CD1c-positive myeloid dendritic cell (primary cell): ENCODE results near the gene AREL1.
"Not testable (repeated sequence)": the region's sequence is repeated elsewhere in the genome, so short reads cannot be mapped to it uniquely, and the experiment has no call there.

Source experiments
- DNase-seq: peaks from one replicate; pipeline ENCODE4 v3.0.0-alpha.2; 2016; ENCODE audit errors: extremely low spot score

The AREL1 gene, protein sequence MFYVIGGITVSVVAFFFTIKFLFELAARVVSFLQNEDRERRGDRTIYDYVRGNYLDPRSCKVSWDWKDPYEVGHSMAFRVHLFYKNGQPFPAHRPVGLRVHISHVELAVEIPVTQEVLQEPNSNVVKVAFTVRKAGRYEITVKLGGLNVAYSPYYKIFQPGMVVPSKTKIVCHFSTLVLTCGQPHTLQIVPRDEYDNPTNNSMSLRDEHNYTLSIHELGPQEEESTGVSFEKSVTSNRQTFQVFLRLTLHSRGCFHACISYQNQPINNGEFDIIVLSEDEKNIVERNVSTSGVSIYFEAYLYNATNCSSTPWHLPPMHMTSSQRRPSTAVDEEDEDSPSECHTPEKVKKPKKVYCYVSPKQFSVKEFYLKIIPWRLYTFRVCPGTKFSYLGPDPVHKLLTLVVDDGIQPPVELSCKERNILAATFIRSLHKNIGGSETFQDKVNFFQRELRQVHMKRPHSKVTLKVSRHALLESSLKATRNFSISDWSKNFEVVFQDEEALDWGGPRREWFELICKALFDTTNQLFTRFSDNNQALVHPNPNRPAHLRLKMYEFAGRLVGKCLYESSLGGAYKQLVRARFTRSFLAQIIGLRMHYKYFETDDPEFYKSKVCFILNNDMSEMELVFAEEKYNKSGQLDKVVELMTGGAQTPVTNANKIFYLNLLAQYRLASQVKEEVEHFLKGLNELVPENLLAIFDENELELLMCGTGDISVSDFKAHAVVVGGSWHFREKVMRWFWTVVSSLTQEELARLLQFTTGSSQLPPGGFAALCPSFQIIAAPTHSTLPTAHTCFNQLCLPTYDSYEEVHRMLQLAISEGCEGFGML

DNA sequence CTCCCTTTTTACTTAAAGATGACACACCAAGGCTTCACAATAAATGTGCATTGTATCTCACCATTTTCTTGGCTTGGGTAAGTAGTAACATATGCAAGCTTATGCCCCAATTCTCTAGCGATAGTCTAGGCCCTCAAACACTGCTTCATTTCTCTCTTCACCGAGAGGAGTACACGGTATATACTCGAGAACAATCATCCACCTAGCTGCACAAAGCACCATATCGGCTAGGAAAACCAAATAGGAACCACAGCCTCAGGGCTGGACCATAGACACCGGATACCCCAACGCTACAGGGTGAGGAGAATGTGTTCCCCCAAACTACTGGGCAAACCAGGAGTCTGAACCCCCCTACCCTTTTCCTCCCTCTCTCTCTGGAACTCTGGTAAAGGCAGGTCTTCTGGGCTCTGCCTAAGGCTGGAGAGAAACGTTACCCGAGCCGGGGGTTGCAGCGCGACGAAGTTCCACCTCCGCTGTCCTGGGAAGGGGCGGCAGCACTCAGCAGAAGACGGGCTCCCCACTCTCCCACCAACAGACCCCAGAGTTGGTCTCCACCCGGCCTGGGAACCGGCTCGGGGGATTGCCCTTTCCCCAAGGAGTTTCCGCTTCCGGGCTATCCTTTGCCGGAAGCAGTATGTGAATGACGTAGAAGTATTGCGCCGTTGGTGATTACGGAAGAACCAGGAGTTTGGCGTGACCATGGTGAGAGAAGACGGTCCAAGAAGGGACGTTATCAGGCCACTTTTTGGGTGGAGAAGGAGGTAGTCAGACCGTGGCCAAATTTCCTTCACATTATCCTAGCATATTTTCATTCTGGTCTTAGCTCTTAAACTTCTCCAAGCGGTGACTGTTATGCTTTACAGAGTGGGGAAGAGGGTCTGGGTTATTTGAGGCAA, at the start of gene AREL1, which contains the start of gene FCF1:
Gene AREL1, minus strand, starts transcription at position 582 of the 896 bp plus-strand sequence. CDS start 27,465 bp downstream, outside the sequence.
Gene FCF1, plus strand, starts transcription at position 646 of the 896 bp plus-strand sequence. Its CDS starts 54 bp downstream, at position 700.
- peak; percentile 96 for DNase-seq

GRCh38 chr14:74758505-74758904, 45.6 kb upstream of the AREL1 start:
- DNase-seq: not testable (repeated sequence)

DNA sequence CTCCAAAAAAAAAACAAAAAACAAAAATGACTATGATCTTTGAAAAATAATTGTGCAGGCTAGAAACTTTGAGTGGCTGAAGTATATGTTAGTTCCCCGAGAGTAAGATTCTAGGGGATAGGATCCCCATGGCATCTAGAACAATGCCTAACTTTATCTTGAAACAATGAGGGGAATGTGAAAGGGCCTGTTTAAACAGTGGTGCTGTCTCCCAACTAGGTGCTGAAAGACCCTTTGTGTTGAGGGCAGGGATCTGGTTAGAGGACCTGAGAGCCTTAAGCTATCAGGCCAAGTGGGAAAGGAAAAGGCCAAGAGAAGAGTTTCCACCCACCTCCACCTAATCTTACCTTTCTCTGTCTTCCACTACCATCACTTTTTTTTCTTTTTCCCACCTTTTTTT, 43.4 kb upstream of the AREL1 start:
- DNase-seq: no peak

DNA sequence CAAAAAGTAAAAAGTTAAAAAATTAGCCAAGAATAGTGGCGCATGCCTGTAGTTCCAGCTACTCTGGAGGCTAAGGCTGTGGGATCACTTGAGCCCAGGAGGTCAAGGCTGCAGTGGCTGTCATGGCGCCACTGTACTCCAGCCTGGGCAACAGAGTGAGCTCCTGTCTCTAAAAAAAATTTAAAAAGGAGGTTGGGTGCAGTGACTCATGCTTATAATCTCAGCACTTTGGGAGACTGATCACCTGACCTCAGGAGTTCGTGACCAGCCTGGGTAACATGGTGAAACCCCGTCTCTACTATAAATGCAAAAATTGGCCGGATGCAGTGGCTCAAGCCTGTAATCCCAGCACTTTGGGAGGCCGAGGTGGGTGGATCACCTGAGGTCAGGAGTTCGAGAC, 42.0 kb upstream of the AREL1 start:
- no peak for DNase-seq

DNA sequence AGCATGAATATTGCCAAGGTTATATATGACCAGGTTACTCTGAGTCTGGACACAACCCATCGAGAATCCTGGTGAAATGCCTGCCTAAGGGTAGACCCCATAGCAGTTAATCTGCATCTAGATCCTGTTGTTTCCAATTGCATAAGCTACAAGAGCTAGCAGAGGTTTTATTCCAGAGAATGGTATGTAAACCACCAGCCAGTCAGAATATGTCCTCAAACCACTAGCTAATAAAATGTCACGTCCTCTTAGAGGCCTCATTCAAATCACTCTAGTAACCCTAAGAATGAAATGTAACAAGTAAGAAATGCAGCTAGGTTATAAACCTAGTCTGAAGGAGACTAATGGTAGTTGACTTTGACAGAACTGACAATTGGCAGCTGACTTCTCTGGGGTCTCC, 41.3 kb upstream of the AREL1 start:
- no peak for DNase-seq

GRCh38 chr14:74747237-74747636, 34.4 kb upstream of the AREL1 start:
- DNase-seq: no peak

GRCh38 chr14:74739293-74740030, 26.6 kb upstream of the AREL1 start:
- no peak for DNase-seq

GRCh38 chr14:74737753-74738325, 25.0 kb upstream of the AREL1 start:
- no peak for DNase-seq

- DNase-seq: no peak
Measured at GRCh38 chr14:74735125-74735524, 22.2 kb upstream of the AREL1 start.

- DNase-seq: no peak
Measured at GRCh38 chr14:74733221-74733620, 20.3 kb upstream of the AREL1 start.

DNA sequence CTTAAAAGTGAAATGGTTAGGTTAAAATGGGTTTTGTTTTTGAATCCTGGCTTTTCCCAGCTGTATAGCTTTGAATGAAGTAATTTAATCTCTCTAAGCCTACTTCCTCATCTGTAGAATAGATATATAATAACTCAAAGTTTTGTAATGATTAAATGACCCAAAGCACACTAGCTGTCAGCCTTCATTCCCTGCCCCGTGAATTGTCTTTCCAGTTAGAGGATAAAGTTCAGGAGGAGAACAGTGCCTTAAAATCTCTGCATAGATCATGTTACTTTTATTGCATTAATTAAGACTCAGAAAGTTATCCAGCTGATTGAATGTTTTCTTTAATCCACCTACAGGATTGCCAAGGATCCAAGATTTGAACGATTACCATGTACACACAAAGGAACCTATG, 19.5 kb upstream of the AREL1 start:
- DNase-seq: no peak

DNA sequence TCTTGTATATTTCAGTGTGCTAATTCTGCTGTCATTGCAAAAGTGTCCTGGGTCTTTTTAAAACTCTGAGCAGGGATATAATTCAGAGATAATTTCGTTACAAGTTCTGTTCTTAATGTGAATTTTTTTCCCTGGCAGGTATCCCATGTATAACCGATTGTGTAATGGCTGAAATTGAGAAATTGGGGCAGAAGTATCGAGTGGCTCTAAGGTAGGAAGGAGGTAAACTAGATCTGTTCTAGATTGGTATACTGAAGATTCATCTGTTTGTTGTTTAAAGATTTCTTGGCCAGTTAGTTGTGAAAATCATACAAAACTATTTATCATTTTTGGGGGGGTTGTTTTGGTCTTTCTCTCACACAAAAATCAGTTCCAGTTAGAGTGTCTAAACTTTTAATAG, 10.3 kb upstream of the AREL1 start:
- no peak for DNase-seq

- no peak for DNase-seq
Measured at GRCh38 chr14:74720526-74720925, 7.6 kb upstream of the AREL1 start.

DNA sequence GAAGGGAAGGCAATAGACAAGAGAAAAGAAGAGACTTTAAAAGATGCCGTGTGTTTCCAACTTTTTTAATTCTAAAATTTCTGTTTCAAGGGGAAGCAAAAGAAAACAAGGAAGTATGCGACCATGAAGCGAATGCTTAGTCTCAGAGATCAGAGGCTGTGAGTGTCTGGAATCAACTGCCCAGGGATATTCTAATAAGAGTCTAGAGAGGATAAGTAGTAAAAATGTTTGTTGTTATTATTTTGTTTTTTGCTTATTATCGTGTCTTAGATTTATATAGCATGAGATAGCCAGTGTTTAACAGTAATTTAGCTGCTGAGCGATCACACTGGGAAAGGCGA, 485 bp upstream of the AREL1 start:
- no peak for DNase-seq

- no peak for DNase-seq
Measured at GRCh38 chr14:74711651-74712050, 1.2 kb downstream of the AREL1 start.

- DNase-seq: no peak
Measured at GRCh38 chr14:74710480-74710879, 2.4 kb downstream of the AREL1 start.

GRCh38 chr14:74705613-74706500, 7.0 kb downstream of the AREL1 start:
- peak; percentile 13 for DNase-seq

DNA sequence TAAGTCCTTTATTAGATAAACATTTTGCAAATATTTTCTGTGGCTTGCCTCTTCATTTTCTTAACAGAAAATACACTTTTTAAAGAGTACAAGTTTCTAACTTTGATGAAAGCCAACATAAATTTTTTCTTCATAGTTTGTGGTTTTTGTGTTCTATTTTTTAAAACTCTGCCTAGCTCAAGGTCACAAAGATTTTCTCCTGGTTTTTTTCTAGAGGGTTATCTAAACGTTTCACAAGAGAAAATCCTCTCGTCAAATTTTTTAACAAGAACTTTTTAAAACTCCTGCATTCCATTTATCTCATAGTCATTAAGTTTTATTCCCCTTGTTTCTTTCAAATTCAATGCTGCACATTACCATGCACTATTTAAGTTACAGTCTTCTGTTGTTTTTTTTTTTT, 8.2 kb downstream of the AREL1 start:
- DNase-seq: no peak

DNA sequence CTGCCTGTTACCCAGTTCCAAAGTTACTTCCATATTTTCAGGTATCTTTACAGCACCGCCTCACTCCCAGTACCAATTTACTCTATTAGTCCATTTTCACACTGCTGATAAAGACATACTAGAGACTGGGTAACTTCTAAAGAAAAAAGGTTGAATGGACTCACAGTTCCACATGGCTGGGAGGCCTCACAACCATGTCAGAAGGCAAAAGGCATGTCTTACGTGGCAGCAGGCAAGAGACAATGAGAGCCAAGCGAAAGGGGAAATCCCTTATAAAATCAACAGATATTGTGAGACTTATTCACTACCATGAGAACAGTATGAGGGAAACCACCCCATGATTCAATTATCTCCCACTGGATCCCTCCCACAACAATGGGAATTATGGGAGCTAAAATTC, 9.8 kb downstream of the AREL1 start:
- no peak for DNase-seq

DNA sequence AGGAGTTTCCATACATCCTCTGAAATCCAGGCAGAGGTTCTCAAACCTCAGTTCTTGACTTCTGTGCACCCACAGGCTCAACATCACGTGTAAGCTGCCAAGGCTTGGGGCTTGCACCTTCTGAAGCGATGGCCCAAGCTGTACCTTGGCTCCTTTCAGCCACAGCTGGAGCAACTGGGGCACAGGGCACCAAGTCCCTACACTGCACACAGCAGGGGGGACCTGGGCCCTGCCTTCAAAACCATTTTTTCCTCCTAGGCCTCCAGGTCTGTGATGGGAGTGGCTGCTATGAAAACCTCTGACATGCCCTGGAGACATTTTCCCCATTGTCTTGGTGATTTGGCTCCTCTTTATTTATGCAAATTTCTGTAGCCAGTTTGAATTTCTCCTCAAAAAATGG, 10.6 kb downstream of the AREL1 start:
- DNase-seq: no peak
